HG03196 (cell line): Measurements from ENCODE around the gene SPO11.

ENCODE experiments used
- ATAC-seq: cut with Tn5 transposase; IDR thresholded peaks from one replicate; pipeline ENCODE4 v1.9.1; 2021; ENCODE audit not compliant: unreplicated experiment

SPO11 gene

GRCh38 chr20:57389695-57390603 is 60.3 kb downstream of the SPO11 start:
- no peak for ATAC-seq

- ATAC-seq, result peak; percentile 42
These were observed 61.2 kb downstream of the SPO11 start, which contains the start of gene RBM38 for GRCh38 chr20:57390604-57391438. Gene RBM38, plus strand, starts transcription at chr20:57391396. Its CDS starts 186 bp downstream, at chr20:57391582.

- ATAC-seq, result peak; percentile 2
These were observed 62.1 kb downstream of the SPO11 start for GRCh38 chr20:57391439-57392301.

- no peak for ATAC-seq
These were observed 63.1 kb downstream of the SPO11 start for GRCh38 chr20:57392512-57393271.
